CD14-positive monocyte (primary cell): ENCODE data around the gene TLE7. TPM values are rescaled to one million over a fixed set of nuclear protein-coding genes. Genes with fewer than 3 reads are reported as not detected.

Source experiments
- DNase-seq, 3 donors: peaks; one replicate each; pipeline ENCODE4 v3.0.0-alpha.2; 2011 to 2022
- H2AFZ ChIP-seq: 2 replicates; pipeline ENCODE4 v1.6.0; 2012; ENCODE audit warnings: mild to moderate bottlenecking, low read depth, low read length, inconsistent platforms; ENCODE audit not compliant: insufficient read depth, poor library complexity, severe bottlenecking
- H3K27ac ChIP-seq, 2 donors: 1 replicate in 1 of 2; 2 replicates in 1 of 2; pipeline ENCODE4 v1.5.1; 2012 to 2013; ENCODE audit warnings: low read length in 2 of 2, control low read depth in 1 of 2, inconsistent platforms in 1 of 2, low read depth in 1 of 2, mild to moderate bottlenecking in 1 of 2
- H3K27me3 ChIP-seq, 2 donors: one replicate each; pipeline versions ENCODE4 v1.6.0 to v1.6.1; 2011 to 2013; ENCODE audit warnings: low read length in 2 of 2; ENCODE audit not compliant: control insufficient read depth in 2 of 2, insufficient read depth in 2 of 2
- H3K36me3 ChIP-seq, 2 donors: replicated peaks in 1 of 2; 1 replicate in 1 of 2; 2 replicates in 1 of 2; pipeline versions ENCODE4 v1.5.1 to v1.6.1; 2012 to 2013; ENCODE audit warnings: low read length in 2 of 2, control low read depth in 1 of 2, inconsistent platforms in 1 of 2, mild to moderate bottlenecking in 1 of 2; ENCODE audit not compliant: insufficient read depth in 2 of 2, control insufficient read depth in 1 of 2
- H3K4me1 ChIP-seq, 2 donors: 1 replicate in 1 of 2; 2 replicates in 1 of 2; pipeline versions ENCODE4 v1.5.1 to v1.6.1; 2012 to 2013; ENCODE audit warnings: low read length in 2 of 2, control low read depth in 1 of 2, inconsistent platforms in 1 of 2, mild to moderate bottlenecking in 1 of 2, moderate library complexity in 1 of 2; ENCODE audit not compliant: insufficient read depth in 2 of 2, control insufficient read depth in 1 of 2
- H3K4me2 ChIP-seq: replicated peaks from 2 replicates; pipeline ENCODE3; 2012; ENCODE audit warnings: low read length, moderate library complexity, mild to moderate bottlenecking; ENCODE audit not compliant: poor library complexity, severe bottlenecking; ENCODE audit errors: extremely low read depth
- H3K4me3 ChIP-seq, 3 experiments: fragments of 200-600 bp in 1 of 3; sonication (generic) in 1 of 3; replicated peaks in 1 of 3; 1 replicate in 2 of 3; 2 replicates in 1 of 3; pipeline ENCODE4 v1.5.1; 2011 to 2013; ENCODE audit warnings: low read length in 3 of 3, mild to moderate bottlenecking in 3 of 3, control low read depth in 2 of 3, low read depth in 2 of 3, inconsistent platforms in 1 of 3, moderate library complexity in 1 of 3
- H3K79me2 ChIP-seq: 2 replicates; pipeline ENCODE4 v1.6.0; 2012; ENCODE audit warnings: mild to moderate bottlenecking, control low read depth, inconsistent platforms, low read length, moderate library complexity; ENCODE audit not compliant: insufficient read depth
- H3K9ac ChIP-seq: 2 replicates; pipeline ENCODE4 v1.6.0; 2017; ENCODE audit warnings: low read length, mild to moderate bottlenecking; ENCODE audit not compliant: insufficient read depth, poor library complexity, severe bottlenecking
- H3K9me3 ChIP-seq, 2 donors: replicated peaks in 1 of 2; 1 replicate in 1 of 2; 2 replicates in 1 of 2; pipeline versions ENCODE4 v1.5.1 to v1.6.1; 2012 to 2013; ENCODE audit warnings: low read length in 2 of 2, control low read depth in 1 of 2; ENCODE audit not compliant: control insufficient read depth in 1 of 2, insufficient read depth in 1 of 2
- H4K20me1 ChIP-seq: 2 replicates; pipeline ENCODE4 v1.6.0; 2012; ENCODE audit warnings: mild to moderate bottlenecking, low read length, control low read depth, moderate library complexity; ENCODE audit not compliant: insufficient read depth
- H3K27ac Mint-ChIP-seq, 7 donors: one replicate each; pipeline ENCODE4 v1.8.0; 2020; ENCODE audit warnings: mild to moderate bottlenecking in 7 of 7, mixed read lengths in 7 of 7, moderate library complexity in 6 of 7, inconsistent platforms in 2 of 7
- H3K27me3 Mint-ChIP-seq, 3 donors: one replicate each; pipeline ENCODE4 v1.8.0; 2021 to 2022; ENCODE audit warnings: low read depth in 3 of 3, mild to moderate bottlenecking in 3 of 3, mixed read lengths in 3 of 3, moderate library complexity in 3 of 3, inconsistent platforms in 1 of 3
- H3K36me3 Mint-ChIP-seq, 2 donors: one replicate each; pipeline ENCODE4 v1.8.0; 2020; ENCODE audit warnings: mixed read lengths in 2 of 2, inconsistent platforms in 1 of 2, mild to moderate bottlenecking in 1 of 2
- H3K4me1 Mint-ChIP-seq: one replicate; pipeline ENCODE4 v1.8.0; 2020; ENCODE audit warnings: mild to moderate bottlenecking, mixed read lengths
- H3K4me3 Mint-ChIP-seq, 2 donors: one replicate each; pipeline ENCODE4 v1.8.0; 2020; ENCODE audit warnings: mild to moderate bottlenecking in 2 of 2, mixed read lengths in 2 of 2, moderate library complexity in 1 of 2
- H3K9me3 Mint-ChIP-seq, 7 donors: one replicate each; pipeline ENCODE4 v1.8.0; 2020 to 2022; ENCODE audit warnings: mixed read lengths in 7 of 7, mild to moderate bottlenecking in 6 of 7, moderate library complexity in 6 of 7, inconsistent platforms in 2 of 7
- WGBS: methylation state at CpG from one replicate; pipeline ENCODE4 v1.1.5; 2013; ENCODE audit warnings: missing lambda C conversion rate; ENCODE audit not compliant: insufficient coverage; 5-methylcytosine and 5-hydroxymethylcytosine counted together
- intact Hi-C, 2 donors: fragments of 100-400 bp; cut with micrococcal nuclease; formaldehyde crosslinking; loops; one replicate each; pipeline versions ENCODE4 v1.15.0 to v1.15.1; 2023
- polyA plus RNA-seq, 3 donors: library from polyadenylated mRNA; depleted of rRNA in 1 of 3; unstranded in 2 of 3; stranded (reverse) in 1 of 3; fragments of 300-500 nt in 2 of 3; fragments of >200 nt in 1 of 3; fragmentation: Illumina TruSeq in 2 of 3; gene quantifications; 1 replicate in 2 of 3; 2 replicates in 1 of 3; pipeline ENCODE4 v1.2.3, GENCODE V29; 2012 to 2021
- TF ChIP-seq, protein P1 (sequence below): fragments of 200-600 bp; IDR thresholded peaks from one replicate; pipeline ENCODE4 v1.8.0; 2022; ENCODE audit warnings: antibody characterized with exemption, mild to moderate bottlenecking

Gene TLE7
- polyA plus RNA-seq, 3 donors = not detected

GRCh38 chr16:71424626-71425025 is 17.2 kb downstream of the TLE7 start:
- Histone ChIP-seq H3K4me1 (no peaks in the 10 kb centered on the region), H3K4me3 (no peak overlapping the region), H3K79me2 (no peaks in the 10 kb centered on the region), H3K9ac (no peak overlapping the region), H3K4me2 (no peak overlapping the region), H3K9me3 (no peaks in the 10 kb centered on the region), H3K36me3 (no peaks in the 10 kb centered on the region), H4K20me1 (no peaks in the 10 kb centered on the region), H3K27ac (no peak overlapping the region), H3K27me3 (peaks cover 17 to 27% of the 10 kb centered on the region in 2 donors), H2AFZ (no peak overlapping the region)
- H3K36me3 Mint-ChIP-seq = no peaks in the 10 kb centered on the region
- H3K9me3 Mint-ChIP-seq = peaks cover 0 to 14% (median 10%) of the 10 kb centered on the region in 7 donors
- TF ChIP-seq, protein P1, sequence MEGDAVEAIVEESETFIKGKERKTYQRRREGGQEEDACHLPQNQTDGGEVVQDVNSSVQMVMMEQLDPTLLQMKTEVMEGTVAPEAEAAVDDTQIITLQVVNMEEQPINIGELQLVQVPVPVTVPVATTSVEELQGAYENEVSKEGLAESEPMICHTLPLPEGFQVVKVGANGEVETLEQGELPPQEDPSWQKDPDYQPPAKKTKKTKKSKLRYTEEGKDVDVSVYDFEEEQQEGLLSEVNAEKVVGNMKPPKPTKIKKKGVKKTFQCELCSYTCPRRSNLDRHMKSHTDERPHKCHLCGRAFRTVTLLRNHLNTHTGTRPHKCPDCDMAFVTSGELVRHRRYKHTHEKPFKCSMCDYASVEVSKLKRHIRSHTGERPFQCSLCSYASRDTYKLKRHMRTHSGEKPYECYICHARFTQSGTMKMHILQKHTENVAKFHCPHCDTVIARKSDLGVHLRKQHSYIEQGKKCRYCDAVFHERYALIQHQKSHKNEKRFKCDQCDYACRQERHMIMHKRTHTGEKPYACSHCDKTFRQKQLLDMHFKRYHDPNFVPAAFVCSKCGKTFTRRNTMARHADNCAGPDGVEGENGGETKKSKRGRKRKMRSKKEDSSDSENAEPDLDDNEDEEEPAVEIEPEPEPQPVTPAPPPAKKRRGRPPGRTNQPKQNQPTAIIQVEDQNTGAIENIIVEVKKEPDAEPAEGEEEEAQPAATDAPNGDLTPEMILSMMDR = no peak
- WGBS = 65% methylated on average over 3 of the region's 6 CpGs
- H3K4me3 Mint-ChIP-seq = peak overlapping the region in 1 of 2 donors; percentile 36
- H3K27me3 Mint-ChIP-seq = peaks cover 34 to 42% (median 39%) of the 10 kb centered on the region in 3 donors
- DNase-seq = no peak
- no peak overlapping the region for H3K27ac Mint-ChIP-seq
- no peaks in the 10 kb centered on the region for H3K4me1 Mint-ChIP-seq
- intact Hi-C loops = no loop called here

DNA sequence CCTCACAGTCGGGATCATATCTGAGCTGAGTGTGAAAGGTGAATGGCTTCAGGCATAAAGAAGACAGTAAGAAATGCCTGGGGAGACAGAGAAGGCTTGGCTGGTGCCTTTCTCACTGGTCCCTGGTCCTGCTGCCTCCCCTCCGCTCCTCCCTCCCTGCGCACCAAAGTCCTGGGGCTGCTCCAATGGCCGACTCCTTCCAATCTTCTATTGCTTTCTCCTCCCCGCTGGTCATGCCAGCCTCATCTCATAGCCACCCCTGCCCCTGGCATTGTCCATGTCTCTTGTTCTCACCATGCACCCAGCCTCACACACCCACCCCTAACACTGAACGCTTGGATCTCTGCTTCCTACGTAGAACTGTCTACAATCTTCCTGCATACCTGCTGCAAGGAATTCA is 18.0 kb downstream of the TLE7 start:
- no peak for DNase-seq
- peak overlapping the region in 1 of 2 donors; percentile 40 for H3K4me3 Mint-ChIP-seq

More for the DNA sequence above, 18.0 kb downstream of the TLE7 start:
- WGBS = 72% methylated on average over 5 of the region's 7 CpGs
- Histone ChIP-seq H3K27ac (no peak overlapping the region), H3K36me3 (no peaks in the 10 kb centered on the region), H3K27me3 (peaks cover 17 to 27% of the 10 kb centered on the region in 2 donors), H3K79me2 (no peaks in the 10 kb centered on the region), H3K9ac (no peak overlapping the region), H3K4me3 (no peak overlapping the region), H3K4me1 (no peaks in the 10 kb centered on the region), H4K20me1 (no peaks in the 10 kb centered on the region), H2AFZ (no peak overlapping the region), H3K9me3 (no peaks in the 10 kb centered on the region), H3K4me2 (no peak overlapping the region)
- no peaks in the 10 kb centered on the region for H3K4me1 Mint-ChIP-seq
- intact Hi-C loops = no loop called here
- peaks cover 34 to 49% (median 39%) of the 10 kb centered on the region in 3 donors for H3K27me3 Mint-ChIP-seq
- no peak overlapping the region for H3K27ac Mint-ChIP-seq
- TF ChIP-seq, protein P1 = no peak
- peaks cover 0 to 11% (median 9%) of the 10 kb centered on the region in 7 donors for H3K9me3 Mint-ChIP-seq
- no peaks in the 10 kb centered on the region for H3K36me3 Mint-ChIP-seq
